Measurements from ENCODE around the gene GIT2.
A peak's percentile ranks its signal among the peaks of the same experiment; 100 is the strongest.

The GIT2 gene

DNA sequence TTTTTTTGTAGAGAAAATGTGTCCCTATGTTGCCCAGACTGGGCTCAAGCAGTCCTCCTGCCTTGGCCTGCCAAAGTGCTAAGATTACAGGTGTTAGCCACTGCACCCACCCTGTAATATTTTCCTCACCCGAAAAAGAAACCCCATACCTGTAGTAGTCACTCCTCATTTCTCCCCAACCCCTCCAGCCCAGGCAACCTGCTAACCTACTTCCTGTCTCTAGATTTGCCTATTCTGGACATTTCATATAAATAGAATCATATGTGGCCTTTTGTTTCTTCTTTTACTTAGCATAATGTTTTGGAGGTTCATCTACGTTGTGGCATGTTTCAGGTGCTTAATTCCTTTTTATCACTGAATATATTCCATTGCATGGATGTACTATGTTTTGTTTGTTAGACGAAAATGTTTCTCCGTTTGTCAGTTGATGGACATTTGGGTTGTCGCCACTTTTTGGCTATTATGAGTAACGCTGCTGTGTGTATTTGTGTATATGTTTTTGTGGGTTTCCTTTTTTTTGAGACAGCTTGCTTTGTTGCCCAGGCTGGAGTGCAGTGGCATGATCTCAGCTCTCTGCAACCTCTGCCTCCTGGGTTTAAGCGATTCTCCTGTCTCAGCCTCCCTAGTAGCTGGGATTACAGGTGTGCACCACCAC lies 9.3 kb upstream of the GIT2 start:
- Histone ChIP-seq H3K4ac (ENCODE audit: low read depth, low read length) (no peak overlapping the region), H3K9me3 (ENCODE audit: insufficient read depth, low read depth, low read length) (no peaks in the 10 kb centered on the region), H2BK5ac (ENCODE audit: low read depth, low read length, poor library complexity) (no peak overlapping the region), H2AFZ (ENCODE audit: insufficient read depth, low read length, poor library complexity) (no peak overlapping the region), H3K4me3 (ENCODE audit: low read depth, low read length) (no peak overlapping the region), H3K4me2 (ENCODE audit: low read length) (no peak overlapping the region), H3K27me3 (ENCODE audit: insufficient read depth, low read length) (no peaks in the 10 kb centered on the region), H3K27ac (ENCODE audit: low read depth, low read length) (no peak overlapping the region), H3K79me2 (ENCODE audit: control insufficient read depth, insufficient read depth, low read length, poor library complexity) (no peaks in the 10 kb centered on the region), H2BK120ac (ENCODE audit: insufficient read depth, low read length, poor library complexity) (no peak overlapping the region), H2AK5ac (ENCODE audit: low read length) (no peak overlapping the region), H3K4me1 (ENCODE audit: control insufficient read depth in 1 of 2, insufficient read depth in 2 of 2, low read length in 2 of 2) (no peaks in the 10 kb centered on the region), H4K91ac (ENCODE audit: low read depth, low read length) (no peak overlapping the region), H3K79me1 (ENCODE audit: low read length) (no peaks in the 10 kb centered on the region), H3K18ac (ENCODE audit: low read length) (no peak overlapping the region), H2BK12ac (ENCODE audit: low read length) (no peak overlapping the region), H3K14ac (ENCODE audit: low read length) (no peak overlapping the region), H3K23ac (ENCODE audit: low read length) (no peak overlapping the region), H3K9ac (ENCODE audit: low read length) (no peak overlapping the region), H4K8ac (ENCODE audit: low read depth, low read length) (no peak overlapping the region), H3K36me3 (ENCODE audit: control insufficient read depth in 1 of 2, insufficient read depth in 2 of 2, low read length in 2 of 2) (no peaks in the 10 kb centered on the region), H4K12ac (ENCODE audit: low read depth, low read length) (no peak overlapping the region)
- DNase-seq: no peak
- no CpG with 5 or more reads among the region's 7 CpGs for WGBS (ENCODE audit: extremely low coverage, insufficient coverage, insufficient read length)

DNA sequence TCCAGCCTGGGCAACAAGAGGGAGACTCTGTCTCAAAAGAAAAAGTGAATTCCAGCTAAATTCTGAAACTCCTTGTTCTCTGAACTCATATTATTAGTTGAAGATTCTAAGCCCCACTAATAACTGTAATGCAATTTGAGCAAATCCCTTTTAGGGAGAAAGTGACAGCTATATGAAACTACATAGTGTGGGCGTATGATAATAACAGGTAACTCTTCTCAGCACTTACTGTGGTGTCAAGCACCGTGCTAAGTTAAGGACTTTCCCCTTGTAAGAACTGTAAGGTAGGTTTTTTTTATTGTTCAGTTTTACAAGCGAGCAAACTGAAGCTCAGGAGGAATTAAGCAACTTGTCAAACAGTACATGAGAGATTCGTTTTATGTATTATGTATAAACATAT lies 8.4 kb upstream of the GIT2 start:
- Histone ChIP-seq H3K4me3 (ENCODE audit: low read depth, low read length) (no peak overlapping the region), H3K18ac (ENCODE audit: low read length) (no peak overlapping the region), H3K27me3 (ENCODE audit: insufficient read depth, low read length) (no peaks in the 10 kb centered on the region), H3K4ac (ENCODE audit: low read depth, low read length) (no peak overlapping the region), H4K12ac (ENCODE audit: low read depth, low read length) (no peak overlapping the region), H3K36me3 (ENCODE audit: control insufficient read depth in 1 of 2, insufficient read depth in 2 of 2, low read length in 2 of 2) (no peaks in the 10 kb centered on the region), H3K4me1 (ENCODE audit: control insufficient read depth in 1 of 2, insufficient read depth in 2 of 2, low read length in 2 of 2) (peaks cover 0 to 4% of the 10 kb centered on the region in 2 experiments), H3K79me1 (ENCODE audit: low read length) (no peaks in the 10 kb centered on the region), H2AK5ac (ENCODE audit: low read length) (no peak overlapping the region), H3K79me2 (ENCODE audit: control insufficient read depth, insufficient read depth, low read length, poor library complexity) (no peaks in the 10 kb centered on the region), H3K23ac (ENCODE audit: low read length) (no peak overlapping the region), H3K27ac (ENCODE audit: low read depth, low read length) (no peak overlapping the region), H4K91ac (ENCODE audit: low read depth, low read length) (no peak overlapping the region), H3K9ac (ENCODE audit: low read length) (no peak overlapping the region), H2BK120ac (ENCODE audit: insufficient read depth, low read length, poor library complexity) (no peak overlapping the region), H3K9me3 (ENCODE audit: insufficient read depth, low read depth, low read length) (no peaks in the 10 kb centered on the region), H2BK12ac (ENCODE audit: low read length) (no peak overlapping the region), H4K8ac (ENCODE audit: low read depth, low read length) (no peak overlapping the region), H3K14ac (ENCODE audit: low read length) (no peak overlapping the region), H2AFZ (ENCODE audit: insufficient read depth, low read length, poor library complexity) (no peak overlapping the region), H2BK5ac (ENCODE audit: low read depth, low read length, poor library complexity) (no peak overlapping the region), H3K4me2 (ENCODE audit: low read length) (no peak overlapping the region)
- DNase-seq: no peak
- no CpG with 5 or more reads among the region's 4 CpGs for WGBS (ENCODE audit: extremely low coverage, insufficient coverage, insufficient read length)

DNA sequence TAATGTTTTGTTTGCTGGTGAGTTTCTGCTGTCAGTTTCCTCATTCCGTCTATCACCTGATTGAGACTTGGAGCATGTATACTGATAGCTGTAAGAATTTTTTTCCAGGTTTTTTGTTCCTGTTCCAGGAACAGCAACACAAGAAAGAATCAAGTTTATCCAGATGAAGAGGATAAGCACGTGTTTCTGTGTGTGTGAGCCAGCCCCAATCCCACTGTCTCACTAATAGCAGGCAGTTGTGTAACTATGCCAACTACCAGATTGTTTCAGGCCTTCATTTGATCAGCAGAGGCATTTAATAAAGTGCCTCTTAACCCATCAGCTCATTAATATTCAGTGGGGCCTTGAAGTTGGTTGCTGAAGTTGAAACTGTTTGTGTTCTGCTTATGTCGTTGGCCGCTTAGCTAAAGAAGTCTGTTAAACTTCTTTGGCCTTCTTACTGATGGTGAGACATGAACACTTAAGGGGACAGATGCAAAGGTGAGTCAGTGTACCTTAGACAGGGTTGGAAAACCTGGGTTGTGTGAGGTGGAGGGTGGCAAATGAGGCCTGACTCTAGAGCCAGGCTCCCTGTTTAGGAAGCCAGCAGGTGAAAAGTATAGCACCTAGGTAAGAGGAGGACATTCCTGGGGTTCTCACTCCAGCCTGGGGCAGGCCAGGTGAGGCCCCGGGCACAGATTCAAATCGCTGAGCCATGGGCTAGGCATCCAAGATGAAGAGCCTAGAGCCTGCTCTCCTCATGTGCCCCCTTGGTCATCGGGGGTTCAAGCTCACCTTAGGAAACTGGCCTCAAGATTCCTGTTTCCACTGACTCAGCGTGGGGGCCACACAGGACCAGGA lies 6.7 kb upstream of the GIT2 start:
- Histone ChIP-seq H3K79me2 (ENCODE audit: control insufficient read depth, insufficient read depth, low read length, poor library complexity) (peaks cover 2% of the 10 kb centered on the region), H3K4ac (ENCODE audit: low read depth, low read length) (no peak overlapping the region), H3K36me3 (ENCODE audit: control insufficient read depth in 1 of 2, insufficient read depth in 2 of 2, low read length in 2 of 2) (no peaks in the 10 kb centered on the region), H2AFZ (ENCODE audit: insufficient read depth, low read length, poor library complexity) (no peak overlapping the region), H2BK12ac (ENCODE audit: low read length) (no peak overlapping the region), H3K4me1 (ENCODE audit: control insufficient read depth in 1 of 2, insufficient read depth in 2 of 2, low read length in 2 of 2) (peaks cover 0 to 4% of the 10 kb centered on the region in 2 experiments), H2BK5ac (ENCODE audit: low read depth, low read length, poor library complexity) (no peak overlapping the region), H4K8ac (ENCODE audit: low read depth, low read length) (no peak overlapping the region), H3K23ac (ENCODE audit: low read length) (no peak overlapping the region), H3K9ac (ENCODE audit: low read length) (no peak overlapping the region), H4K91ac (ENCODE audit: low read depth, low read length) (no peak overlapping the region), H2BK120ac (ENCODE audit: insufficient read depth, low read length, poor library complexity) (no peak overlapping the region), H4K12ac (ENCODE audit: low read depth, low read length) (no peak overlapping the region), H3K9me3 (ENCODE audit: insufficient read depth, low read depth, low read length) (no peaks in the 10 kb centered on the region), H3K4me2 (ENCODE audit: low read length) (no peak overlapping the region), H3K14ac (ENCODE audit: low read length) (no peak overlapping the region), H3K18ac (ENCODE audit: low read length) (no peak overlapping the region), H2AK5ac (ENCODE audit: low read length) (no peak overlapping the region), H3K79me1 (ENCODE audit: low read length) (peaks cover 3% of the 10 kb centered on the region), H3K4me3 (ENCODE audit: low read depth, low read length) (no peak overlapping the region), H3K27ac (ENCODE audit: low read depth, low read length) (no peak overlapping the region), H3K27me3 (ENCODE audit: insufficient read depth, low read length) (no peaks in the 10 kb centered on the region)
- DNase-seq: peak; percentile 74 to 90
- no CpG with 5 or more reads among the region's 8 CpGs for WGBS (ENCODE audit: extremely low coverage, insufficient coverage, insufficient read length)

DNA sequence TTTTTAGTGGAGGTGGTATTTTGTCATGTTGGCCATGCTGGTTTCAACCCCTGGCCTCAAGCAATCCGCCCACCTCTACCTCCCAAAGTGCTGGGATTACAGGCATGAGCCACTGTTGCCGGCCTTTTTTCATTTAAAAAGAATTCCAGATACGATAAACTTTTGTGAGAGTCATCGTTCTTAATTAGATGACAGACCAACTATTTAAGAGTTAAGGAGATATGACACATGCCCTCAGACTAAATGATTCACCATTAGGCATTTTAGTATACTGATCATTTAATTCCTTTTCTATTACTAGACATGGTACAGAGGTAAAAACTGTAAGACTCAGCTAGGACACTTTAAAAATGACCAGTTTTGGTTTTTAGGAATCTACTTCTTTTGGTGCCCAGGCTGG lies 5.4 kb upstream of the GIT2 start:
- no peak overlapping the region for H2AFZ ChIP-seq (ENCODE audit: insufficient read depth, low read length, poor library complexity)
- H3K14ac ChIP-seq (ENCODE audit: low read length): no peak overlapping the region
- no peak overlapping the region for H3K4me2 ChIP-seq (ENCODE audit: low read length)
- H3K23ac ChIP-seq (ENCODE audit: low read length): no peak overlapping the region
- H2BK5ac ChIP-seq (ENCODE audit: low read depth, low read length, poor library complexity): no peak overlapping the region
- no peak overlapping the region for H3K9ac ChIP-seq (ENCODE audit: low read length)
- H3K18ac ChIP-seq (ENCODE audit: low read length): no peak overlapping the region
- H2AK5ac ChIP-seq (ENCODE audit: low read length): no peak overlapping the region
- no CpG with 5 or more reads among the region's 4 CpGs for WGBS (ENCODE audit: extremely low coverage, insufficient coverage, insufficient read length)
- no peak overlapping the region for H4K8ac ChIP-seq (ENCODE audit: low read depth, low read length)
- H2BK120ac ChIP-seq (ENCODE audit: insufficient read depth, low read length, poor library complexity): no peak overlapping the region
- H3K4ac ChIP-seq (ENCODE audit: low read depth, low read length): no peak overlapping the region
- peaks cover 2% of the 10 kb centered on the region for H3K79me2 ChIP-seq (ENCODE audit: control insufficient read depth, insufficient read depth, low read length, poor library complexity)
- no peak overlapping the region for H3K27ac ChIP-seq (ENCODE audit: low read depth, low read length)
- H3K4me1 ChIP-seq (ENCODE audit: control insufficient read depth in 1 of 2, insufficient read depth in 2 of 2, low read length in 2 of 2): peaks cover 0 to 4% of the 10 kb centered on the region in 2 experiments
- H3K4me3 ChIP-seq (ENCODE audit: low read depth, low read length): no peak overlapping the region
- no peaks in the 10 kb centered on the region for H3K36me3 ChIP-seq (ENCODE audit: control insufficient read depth in 1 of 2, insufficient read depth in 2 of 2, low read length in 2 of 2)
- no peaks in the 10 kb centered on the region for H3K9me3 ChIP-seq (ENCODE audit: insufficient read depth, low read depth, low read length)
- no peak overlapping the region for H4K12ac ChIP-seq (ENCODE audit: low read depth, low read length)
- DNase-seq: peak; percentile 84 to 96
- H2BK12ac ChIP-seq (ENCODE audit: low read length): no peak overlapping the region
- H3K27me3 ChIP-seq (ENCODE audit: insufficient read depth, low read length): no peaks in the 10 kb centered on the region
- no peak overlapping the region for H4K91ac ChIP-seq (ENCODE audit: low read depth, low read length)
- peaks cover 3% of the 10 kb centered on the region for H3K79me1 ChIP-seq (ENCODE audit: low read length)
